Measurements from ENCODE around the gene PRCC. TPM values are rescaled to one million over a fixed set of nuclear protein-coding genes. Genes with fewer than 3 reads are reported as not detected.

Gene PRCC
- total and polyA plus RNA-seq, 2 of the 8 experiments (the other 6 are each of a cell fraction or from before 2014, with no cell fraction given): 95.2 to 115 TPM

GRCh38 chr1:156747742-156748669 lies 19.3 kb upstream of the PRCC start (continued):
- TF ChIP-seq CTCF (IDR thresholded peaks at IDR 0.05; ENCODE audit: control extremely low read depth in 1 of 3, insufficient read depth in 1 of 3, low read depth in 1 of 3, low read length in 3 of 3): no peak
- no peak for TF ChIP-seq POU5F1 (IDR thresholded peaks at IDR 0.05; ENCODE audit: low read depth, low read length)
- no peak for TF ChIP-seq RAD21 (IDR thresholded peaks at IDR 0.05 in 1 of 2, conservative IDR thresholded peaks at IDR 0.05 in 1 of 2; ENCODE audit: low read depth in 2 of 2, low read length in 2 of 2)
- no peak for TF ChIP-seq SUZ12 (IDR thresholded peaks at IDR 0.05; ENCODE audit: low read length)
- TF ChIP-seq TAF1 (IDR thresholded peaks at IDR 0.05; ENCODE audit: low read depth, low read length): no peak
- no peak for TF ChIP-seq SP1 (IDR thresholded peaks at IDR 0.05; ENCODE audit: low read depth, low read length)
- no peak for TF ChIP-seq GABPA (IDR thresholded peaks at IDR 0.05; ENCODE audit: borderline replicate concordance, insufficient read depth, low read length)
- TF ChIP-seq MAFK (IDR thresholded peaks at IDR 0.05; ENCODE audit: low read depth, low read length): no peak
- TF ChIP-seq EGR1 (IDR thresholded peaks at IDR 0.05; ENCODE audit: borderline replicate concordance, low read depth, low read length): no peak
